ENCODE measurements around the gene ACOT11.

ACOT11 gene

GRCh38 chr1:54585181-54586066 is 37.4 kb downstream of the ACOT11 start:
- no peak for DNase-seq (ENCODE audit: low read depth in 2 of 2)

GRCh38 chr1:54588377-54588776 is 40.3 kb downstream of the ACOT11 start:
- DNase-seq (ENCODE audit: low read depth in 2 of 2) = no peak

GRCh38 chr1:54591127-54591756 is 43.2 kb downstream of the ACOT11 start:
- DNase-seq (ENCODE audit: low read depth in 2 of 2) = no peak

GRCh38 chr1:54593571-54594160 is 45.6 kb downstream of the ACOT11 start:
- no peak for DNase-seq (ENCODE audit: low read depth in 2 of 2)

- DNase-seq (ENCODE audit: low read depth in 2 of 2) = no peak
Measured at GRCh38 chr1:54594463-54594862, 46.4 kb downstream of the ACOT11 start.

GRCh38 chr1:54595956-54596498 is 48.0 kb downstream of the ACOT11 start:
- DNase-seq (ENCODE audit: low read depth in 2 of 2) = no peak

- DNase-seq (ENCODE audit: low read depth in 2 of 2) = no peak
Measured at GRCh38 chr1:54596756-54597155, 48.7 kb downstream of the ACOT11 start.

- no peak for DNase-seq (ENCODE audit: low read depth in 2 of 2)
Measured at GRCh38 chr1:54597455-54598030, 49.5 kb downstream of the ACOT11 start.

GRCh38 chr1:54599211-54599823 is 51.3 kb downstream of the ACOT11 start:
- no peak for DNase-seq (ENCODE audit: low read depth in 2 of 2)

GRCh38 chr1:54600947-54601721 is 53.1 kb downstream of the ACOT11 start:
- no peak for DNase-seq (ENCODE audit: low read depth in 2 of 2)

GRCh38 chr1:54601730-54602129 is 53.7 kb downstream of the ACOT11 start:
- DNase-seq (ENCODE audit: low read depth in 2 of 2) = no peak

- DNase-seq (ENCODE audit: low read depth in 2 of 2) = no peak
Measured at GRCh38 chr1:54602554-54602953, 54.5 kb downstream of the ACOT11 start.

GRCh38 chr1:54603241-54603640 is 55.2 kb downstream of the ACOT11 start:
- no peak for DNase-seq (ENCODE audit: low read depth in 2 of 2)

- DNase-seq (ENCODE audit: low read depth in 2 of 2) = no peak
Measured at GRCh38 chr1:54604051-54604450, 56.0 kb downstream of the ACOT11 start.

- DNase-seq (ENCODE audit: low read depth in 2 of 2) = no peak
Measured at GRCh38 chr1:54604572-54605370, 56.7 kb downstream of the ACOT11 start.

GRCh38 chr1:54606096-54606989 is 58.3 kb downstream of the ACOT11 start:
- DNase-seq (ENCODE audit: low read depth in 2 of 2) = no peak

GRCh38 chr1:54606990-54607325 is 58.9 kb downstream of the ACOT11 start:
- DNase-seq (ENCODE audit: low read depth in 2 of 2) = no peak

- no peak for DNase-seq (ENCODE audit: low read depth in 2 of 2)
Measured at GRCh38 chr1:54607821-54608565, 60.0 kb downstream of the ACOT11 start.
